ENCODE results near the gene CTSD. TPM values are rescaled to one million over a fixed set of nuclear protein-coding genes. Genes with fewer than 3 reads are reported as not detected.

CTSD gene
- total RNA-seq, 2 experiments from 2014 or later = 140 to 154 TPM

DNA sequence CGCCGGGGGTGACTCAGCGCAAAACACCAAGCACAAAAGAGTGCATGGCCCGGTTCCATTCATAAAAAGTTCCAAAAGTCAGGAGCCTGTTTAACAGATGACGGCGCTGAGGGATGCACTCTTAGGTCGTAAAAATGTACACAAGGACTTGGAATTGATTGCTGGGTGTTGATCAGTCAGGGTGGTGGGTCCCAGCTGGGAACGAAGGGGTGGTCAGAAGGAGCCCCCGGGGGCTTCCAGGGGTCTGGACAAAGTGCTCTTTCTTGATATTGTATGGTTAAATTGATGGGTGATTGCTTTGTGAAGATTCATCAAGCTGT, 34.1 kb downstream of the CTSD start:
- H3K9me3 Mint-ChIP-seq = peaks cover 9% of the 10 kb centered on the region
- H3K4me1 Mint-ChIP-seq = peaks cover 29% of the 10 kb centered on the region
- no peaks in the 10 kb centered on the region for H3K36me3 Mint-ChIP-seq (ENCODE audit: low read depth)
- DNase-seq = no peak
- no peak overlapping the region for H3K27ac Mint-ChIP-seq
- H3K27me3 Mint-ChIP-seq = peaks cover 36% of the 10 kb centered on the region
- CTCF ChIA-PET = no interaction called here
- POLR2A ChIA-PET = no interaction called here
- H3K4me3 Mint-ChIP-seq = no peak overlapping the region

DNA sequence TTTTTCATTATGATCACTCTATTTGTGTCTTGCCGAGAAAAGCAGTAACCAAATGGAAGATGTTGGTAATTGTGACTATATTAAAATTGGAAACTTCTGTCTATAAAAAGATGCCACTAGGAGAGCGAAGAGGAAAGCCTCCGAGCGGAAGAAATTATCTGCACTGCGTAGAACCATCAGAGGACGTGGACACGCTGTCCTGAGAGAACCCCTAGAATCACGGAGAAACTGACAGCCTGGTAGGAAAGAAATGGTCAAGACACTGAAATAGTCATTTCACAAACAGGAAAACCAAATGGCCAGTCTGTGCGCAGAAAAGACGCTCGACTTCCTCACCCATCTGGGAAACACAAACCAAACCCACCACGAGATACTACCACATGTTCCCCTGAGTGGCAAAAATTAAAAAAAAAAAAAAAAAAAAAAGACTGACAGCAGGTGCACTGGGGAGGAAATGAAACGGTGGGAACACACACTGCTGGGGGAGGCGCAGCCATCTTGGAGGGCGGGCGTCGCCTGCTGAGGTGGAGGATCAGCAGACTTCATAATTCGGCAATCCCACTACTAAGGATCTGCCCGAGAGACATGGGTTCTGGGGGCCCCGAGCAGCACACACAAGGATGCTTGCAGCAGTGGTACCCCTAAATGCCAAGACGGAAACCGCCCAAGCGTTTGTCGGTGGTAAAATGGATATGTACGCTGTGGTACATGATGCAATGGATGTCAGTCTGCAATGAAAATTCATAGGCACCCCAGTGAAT, 34.6 kb downstream of the CTSD start:
- Mint-ChIP-seq H3K36me3 (ENCODE audit: low read depth) (no peaks in the 10 kb centered on the region), H3K4me3 (no peak overlapping the region), H3K9me3 (peaks cover 9% of the 10 kb centered on the region), H3K4me1 (peaks cover 26% of the 10 kb centered on the region), H3K27me3 (peaks cover 36% of the 10 kb centered on the region), H3K27ac (no peak overlapping the region)
- no peak for DNase-seq
- ChIA-PET POLR2A (no interaction called here), CTCF (no interaction called here)

DNA sequence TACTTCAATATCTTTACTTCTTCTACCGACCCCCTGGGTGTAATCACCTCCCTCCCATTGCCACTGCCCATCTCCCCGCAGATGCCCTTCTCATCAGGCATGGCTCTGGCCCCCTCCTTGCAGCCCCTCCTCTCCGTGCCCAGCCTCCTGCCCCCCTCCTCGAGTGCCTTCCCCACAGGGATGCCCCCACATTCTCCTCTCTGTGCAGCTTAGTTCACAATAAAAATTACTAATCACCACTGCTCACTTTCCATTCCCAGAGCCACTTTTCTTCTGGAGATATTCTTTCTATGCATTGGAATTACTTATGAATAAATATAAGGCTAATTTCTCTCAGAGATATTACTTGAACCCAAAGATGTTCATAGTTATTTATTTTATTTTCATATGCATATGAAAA, 35.4 kb downstream of the CTSD start:
- POLR2A ChIA-PET = no interaction called here
- Mint-ChIP-seq H3K9me3 (peaks cover 9% of the 10 kb centered on the region), H3K36me3 (ENCODE audit: low read depth) (no peaks in the 10 kb centered on the region), H3K27me3 (peaks cover 39% of the 10 kb centered on the region), H3K4me1 (peaks cover 19% of the 10 kb centered on the region), H3K27ac (no peak overlapping the region), H3K4me3 (no peak overlapping the region)
- no peak for DNase-seq
- CTCF ChIA-PET = interaction anchor here (0.7 kb wide), 1 partner anchor 34 kb away, joined by 3 read pairs; no protein-coding TSS in a partner anchor

DNA sequence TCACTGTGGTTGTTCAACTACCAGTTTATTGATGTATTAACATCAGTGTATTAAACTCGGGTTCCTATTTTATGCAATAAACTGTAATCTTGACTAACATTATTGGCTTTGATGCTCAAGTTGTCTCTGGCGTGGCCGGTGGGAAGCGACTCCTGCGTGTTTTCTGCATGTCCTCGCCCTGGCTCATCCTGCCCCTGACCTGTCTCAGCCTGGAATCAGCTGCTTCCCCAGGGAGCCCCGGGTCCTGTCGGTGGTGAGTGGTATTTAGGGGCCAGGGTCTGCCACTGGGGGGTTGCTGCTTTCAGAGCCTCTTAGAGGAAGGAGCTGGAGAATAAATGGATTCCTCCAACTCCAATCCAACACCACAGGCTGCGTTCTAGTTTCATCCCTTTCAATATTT, 35.9 kb downstream of the CTSD start:
- H3K27ac Mint-ChIP-seq = no peak overlapping the region
- no peaks in the 10 kb centered on the region for H3K36me3 Mint-ChIP-seq (ENCODE audit: low read depth)
- peaks cover 19% of the 10 kb centered on the region for H3K4me1 Mint-ChIP-seq
- H3K4me3 Mint-ChIP-seq = no peak overlapping the region
- no peak for DNase-seq
- ChIA-PET CTCF (interaction anchor here (0.7 kb wide), 1 partner anchor 34 kb away, joined by 3 read pairs; no protein-coding TSS in a partner anchor), POLR2A (no interaction called here)
- peaks cover 9% of the 10 kb centered on the region for H3K9me3 Mint-ChIP-seq
- peaks cover 42% of the 10 kb centered on the region for H3K27me3 Mint-ChIP-seq

DNA sequence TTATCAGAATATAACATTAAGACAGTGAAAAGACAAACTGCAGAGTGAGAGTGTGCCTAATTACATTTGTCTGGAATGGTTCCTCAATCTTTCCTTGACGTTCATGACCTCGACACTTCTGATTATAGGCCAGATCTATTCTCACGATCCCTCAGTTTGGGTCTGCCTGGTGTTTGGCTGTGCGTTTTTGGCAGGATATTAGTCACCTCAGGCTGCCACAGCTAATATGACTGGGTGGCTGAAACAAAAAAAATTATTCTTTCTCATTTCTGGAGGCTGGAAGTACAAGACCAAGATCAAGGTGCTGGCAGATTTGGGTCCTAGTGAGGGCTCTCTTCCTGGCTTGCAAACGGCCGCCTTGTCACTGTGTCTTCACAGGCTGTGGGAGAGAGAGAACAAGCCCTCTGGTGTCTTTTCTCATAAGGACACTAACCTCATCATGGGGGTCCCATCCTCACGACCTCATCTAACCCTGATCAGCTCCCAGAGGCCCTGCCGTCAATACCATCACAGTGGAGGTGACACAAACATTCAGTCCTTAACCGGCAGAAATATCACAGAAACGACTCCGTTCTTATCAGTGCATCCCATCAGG, 36.5 kb downstream of the CTSD start:
- H3K27me3 Mint-ChIP-seq = peaks cover 43% of the 10 kb centered on the region
- ChIA-PET CTCF (no interaction called here), POLR2A (no interaction called here)
- peaks cover 19% of the 10 kb centered on the region for H3K4me1 Mint-ChIP-seq
- DNase-seq = no peak
- no peak overlapping the region for H3K4me3 Mint-ChIP-seq
- H3K36me3 Mint-ChIP-seq (ENCODE audit: low read depth) = no peaks in the 10 kb centered on the region
- peaks cover 9% of the 10 kb centered on the region for H3K9me3 Mint-ChIP-seq
- H3K27ac Mint-ChIP-seq = no peak overlapping the region

DNA sequence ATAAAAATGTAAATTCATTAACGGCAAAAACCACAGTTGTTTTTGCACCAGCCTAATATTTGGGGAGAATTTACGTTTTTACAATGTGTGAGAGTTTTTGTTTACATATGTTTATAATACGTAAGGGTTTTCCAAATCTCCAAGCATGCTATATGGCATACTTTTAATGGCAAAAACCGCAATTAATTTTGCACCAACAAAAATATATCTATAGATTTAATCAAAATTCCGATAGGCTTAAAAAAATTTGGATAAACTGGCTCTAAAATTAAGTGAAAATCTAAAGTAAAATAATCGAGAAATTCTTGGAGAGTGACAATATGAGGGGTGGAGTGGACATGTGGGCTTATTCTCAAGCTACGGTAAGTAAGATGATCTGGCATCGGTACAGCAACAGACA, 43.9 kb downstream of the CTSD start:
- Mint-ChIP-seq H3K27me3 (peaks cover 16% of the 10 kb centered on the region), H3K27ac (no peak overlapping the region), H3K9me3 (no peaks in the 10 kb centered on the region), H3K4me1 (no peaks in the 10 kb centered on the region), H3K36me3 (ENCODE audit: low read depth) (no peaks in the 10 kb centered on the region), H3K4me3 (no peak overlapping the region)
- ChIA-PET CTCF (no interaction called here), POLR2A (no interaction called here)
- DNase-seq = no peak

DNA sequence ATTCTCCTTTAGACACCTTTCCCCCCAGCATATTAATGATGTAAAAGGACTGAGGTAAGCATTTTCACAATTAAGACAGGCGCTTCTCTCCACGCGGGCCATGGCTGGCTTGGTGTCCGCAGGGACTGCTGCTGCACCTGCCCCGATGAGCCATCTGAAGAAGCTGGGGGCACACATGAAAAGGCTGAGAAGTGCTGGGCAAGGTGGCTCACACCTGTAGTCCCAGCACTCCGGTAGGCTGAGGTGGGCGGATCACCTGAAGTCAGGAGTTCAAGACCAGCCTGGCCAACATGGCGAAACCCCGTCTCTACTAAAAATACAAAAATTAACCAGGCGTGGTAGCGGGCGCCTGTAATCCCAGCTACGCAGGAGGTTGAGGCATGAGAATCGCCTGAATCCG, 45.4 kb downstream of the CTSD start:
- CTCF ChIA-PET = no interaction called here
- no peak for DNase-seq
- no peak overlapping the region for H3K27ac Mint-ChIP-seq
- no peak overlapping the region for H3K4me3 Mint-ChIP-seq
- no peaks in the 10 kb centered on the region for H3K36me3 Mint-ChIP-seq (ENCODE audit: low read depth)
- POLR2A ChIA-PET = no interaction called here
- H3K27me3 Mint-ChIP-seq = peaks cover 13% of the 10 kb centered on the region
- no peaks in the 10 kb centered on the region for H3K4me1 Mint-ChIP-seq
- no peaks in the 10 kb centered on the region for H3K9me3 Mint-ChIP-seq

DNA sequence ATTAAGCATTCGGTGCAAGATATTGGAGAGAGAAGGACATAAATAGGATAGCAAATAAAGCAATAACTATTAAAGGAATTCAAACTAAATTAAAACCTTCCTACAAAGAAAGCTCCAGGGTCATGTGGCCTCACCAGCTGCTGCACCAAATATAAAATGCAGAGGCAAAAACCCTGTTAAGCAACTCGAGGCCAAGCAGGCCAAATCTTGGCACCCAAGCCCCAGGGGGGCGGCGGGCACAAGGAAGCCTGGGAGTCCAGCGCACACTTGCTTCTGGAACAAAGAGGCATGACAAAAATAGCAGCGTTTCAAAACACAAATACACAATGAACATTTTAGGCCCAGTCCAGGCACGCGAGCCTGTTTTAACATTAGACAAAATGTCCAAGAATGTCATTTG, 46.0 kb downstream of the CTSD start:
- Mint-ChIP-seq H3K4me3 (no peak overlapping the region), H3K9me3 (no peaks in the 10 kb centered on the region), H3K27ac (no peak overlapping the region), H3K36me3 (ENCODE audit: low read depth) (no peaks in the 10 kb centered on the region), H3K4me1 (no peaks in the 10 kb centered on the region), H3K27me3 (peaks cover 9% of the 10 kb centered on the region)
- no peak for DNase-seq
- ChIA-PET POLR2A (interaction anchor here (0.6 kb wide), 1 partner anchor 19 kb away, joined by 5 read pairs; no protein-coding TSS in a partner anchor), CTCF (interaction anchor here (1.4 to 1.6 kb wide), 2 partner anchors 11 to 65 kb away, joined by 3 to 5 read pairs; no protein-coding TSS in a partner anchor)

DNA sequence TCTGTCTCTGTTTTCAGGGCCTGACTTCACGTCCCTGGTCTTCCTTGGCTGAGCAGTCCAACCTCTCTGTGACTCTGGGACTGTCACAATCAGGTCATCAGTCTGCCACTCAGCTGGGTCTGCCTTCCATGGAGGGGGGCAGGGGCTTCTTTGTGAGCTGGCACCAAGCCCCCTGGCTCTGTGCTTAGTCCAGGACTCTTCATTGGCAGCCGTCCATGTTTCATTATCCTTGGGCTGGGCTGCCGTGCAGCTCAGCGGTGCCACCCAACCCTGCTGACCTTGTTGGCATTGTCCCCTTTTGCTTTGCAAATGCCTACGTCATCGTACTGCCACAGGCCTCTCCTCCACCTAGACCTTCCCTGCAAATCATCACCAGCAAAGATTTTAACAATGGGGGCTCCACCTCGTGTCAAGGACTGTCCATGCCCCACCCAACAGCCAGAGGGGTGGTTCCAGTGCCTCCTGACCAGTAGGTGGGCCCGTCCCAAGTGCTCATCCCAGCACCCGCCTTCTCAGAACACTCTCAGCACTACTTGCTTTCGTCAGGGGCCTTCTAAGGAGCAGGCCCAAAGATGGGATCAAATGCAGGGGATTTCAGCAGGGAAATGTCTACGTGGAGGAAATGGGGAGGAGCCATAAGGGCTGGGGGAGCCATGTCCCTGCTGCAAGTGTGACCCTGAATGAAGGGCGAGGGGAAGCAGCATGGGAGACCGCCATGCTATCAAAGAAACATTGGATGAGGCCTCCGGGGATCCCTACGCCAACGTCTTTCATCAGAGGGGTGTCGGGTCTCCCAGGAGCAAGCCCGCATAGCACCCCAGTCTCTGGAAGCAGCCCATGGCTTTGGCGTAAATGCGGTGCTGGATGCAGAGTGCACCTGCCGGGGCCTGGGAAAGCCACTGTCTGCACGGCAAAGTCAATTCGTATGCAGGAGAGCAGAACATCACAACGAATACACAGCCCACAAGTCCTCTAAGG, 48.5 kb downstream of the CTSD start:
- Mint-ChIP-seq H3K36me3 (ENCODE audit: low read depth) (no peaks in the 10 kb centered on the region), H3K9me3 (no peaks in the 10 kb centered on the region), H3K4me3 (no peak overlapping the region), H3K27me3 (peaks cover 3% of the 10 kb centered on the region), H3K4me1 (no peaks in the 10 kb centered on the region), H3K27ac (no peak overlapping the region)
- ChIA-PET POLR2A (no interaction called here), CTCF (interaction anchor here (1.5 kb wide), 1 partner anchor 21 kb away, joined by 3 read pairs; no protein-coding TSS in a partner anchor)
- no peak for DNase-seq

DNA sequence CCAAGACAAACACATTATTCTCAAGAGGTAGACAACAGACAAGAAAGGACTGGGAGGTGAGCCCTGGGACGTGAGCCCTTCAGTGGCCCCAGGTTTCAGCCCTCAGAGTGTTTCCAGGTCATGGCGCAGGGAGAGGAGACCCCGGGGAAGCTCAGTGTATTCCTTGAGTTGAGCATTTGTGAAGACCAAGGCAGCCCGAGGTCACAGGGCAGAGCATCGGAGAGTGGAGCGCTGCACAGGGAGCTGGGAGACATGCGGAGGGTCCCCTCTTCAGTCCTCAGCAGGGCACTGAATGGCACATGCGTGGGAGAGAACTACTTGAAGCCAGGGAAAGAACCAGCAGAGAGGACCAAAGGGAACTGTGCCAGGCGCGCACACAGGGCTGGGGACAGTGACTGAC, 55.0 kb downstream of the CTSD start:
- CTCF ChIA-PET = interaction anchor here (1.9 kb wide), 1 partner anchor 124 kb away, joined by 5 read pairs; no protein-coding TSS in a partner anchor
- peaks cover 12% of the 10 kb centered on the region for H3K27me3 Mint-ChIP-seq
- POLR2A ChIA-PET = no interaction called here
- H3K36me3 Mint-ChIP-seq (ENCODE audit: low read depth) = no peaks in the 10 kb centered on the region
- DNase-seq = no peak
- H3K4me3 Mint-ChIP-seq = no peak overlapping the region
- peaks cover 17% of the 10 kb centered on the region for H3K4me1 Mint-ChIP-seq
- no peak overlapping the region for H3K27ac Mint-ChIP-seq
- H3K9me3 Mint-ChIP-seq = peaks cover 3% of the 10 kb centered on the region

DNA sequence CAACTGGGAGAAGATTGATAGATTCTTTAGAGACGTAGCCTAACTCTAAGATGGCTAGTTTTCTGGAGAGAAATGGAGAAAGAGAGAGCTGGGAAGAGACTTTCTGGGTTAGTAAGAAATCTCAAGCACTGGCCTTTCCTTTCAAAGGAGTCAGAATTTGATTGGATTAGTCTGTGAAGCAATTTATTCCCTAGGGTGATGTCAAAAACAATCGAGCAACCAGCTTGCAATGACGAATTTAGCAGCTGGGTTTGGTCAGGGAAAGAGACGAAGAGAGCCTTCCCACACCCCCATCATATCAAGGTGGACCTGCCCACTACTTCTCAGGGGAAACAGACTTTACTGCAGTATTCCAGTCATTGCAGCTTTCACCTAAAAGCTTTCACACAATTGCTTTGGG, 56.0 kb downstream of the CTSD start:
- peaks cover 12% of the 10 kb centered on the region for H3K27me3 Mint-ChIP-seq
- no peak for DNase-seq
- H3K36me3 Mint-ChIP-seq (ENCODE audit: low read depth) = no peaks in the 10 kb centered on the region
- H3K4me3 Mint-ChIP-seq = no peak overlapping the region
- ChIA-PET POLR2A (no interaction called here), CTCF (interaction anchor here (1.0 to 2.4 kb wide), 4 partner anchors 14 to 442 kb away, joined by 3 to 11 read pairs (median 4); no protein-coding TSS in a partner anchor)
- no peak overlapping the region for H3K27ac Mint-ChIP-seq
- H3K4me1 Mint-ChIP-seq = peaks cover 17% of the 10 kb centered on the region
- H3K9me3 Mint-ChIP-seq = peaks cover 3% of the 10 kb centered on the region

DNA sequence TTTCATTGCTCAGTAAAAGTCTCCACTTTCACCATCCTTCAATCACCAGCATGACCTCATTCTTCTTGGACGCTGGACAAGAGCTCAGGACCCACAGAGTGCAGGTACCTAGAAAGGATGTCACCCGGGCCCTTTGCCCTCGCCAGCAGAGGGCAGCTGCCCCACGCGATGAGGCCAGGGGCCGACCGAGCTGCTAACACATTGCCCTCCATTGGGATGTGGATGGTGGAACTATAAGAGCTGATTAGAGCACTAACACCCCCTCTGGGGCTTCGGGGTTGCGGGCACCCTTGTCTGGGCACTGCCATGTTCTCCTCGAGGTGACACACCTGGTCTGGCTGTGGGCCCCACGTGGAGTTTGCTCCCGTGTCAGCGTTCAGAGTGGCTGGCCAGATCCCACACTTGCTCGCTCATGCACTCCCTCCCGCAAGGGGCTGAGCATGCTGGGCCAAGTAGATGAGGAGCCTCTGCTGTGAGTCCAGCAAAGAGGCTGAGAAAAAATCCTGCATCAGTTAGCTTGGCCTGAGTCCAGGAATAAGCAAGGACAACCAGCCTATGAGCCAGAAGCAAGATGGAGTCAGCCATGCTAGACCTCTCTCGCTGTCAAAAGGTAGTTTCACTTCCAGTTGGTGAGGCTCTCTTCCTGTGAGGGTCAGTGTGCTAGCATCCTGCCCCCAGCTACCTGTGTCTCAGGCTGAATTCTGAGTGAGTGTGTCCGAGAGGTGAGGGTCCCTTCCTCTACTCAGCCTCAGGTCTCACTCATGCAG, 56.9 kb downstream of the CTSD start:
- Mint-ChIP-seq H3K9me3 (peaks cover 8% of the 10 kb centered on the region), H3K36me3 (ENCODE audit: low read depth) (no peaks in the 10 kb centered on the region), H3K4me3 (no peak overlapping the region), H3K4me1 (peaks cover 17% of the 10 kb centered on the region), H3K27me3 (peaks cover 12% of the 10 kb centered on the region), H3K27ac (peak overlapping the region; percentile 74)
- ChIA-PET CTCF (interaction anchor here (0.5 to 2.4 kb wide), 11 partner anchors 11 to 443 kb away, joined by 3 to 11 read pairs (median 4); no protein-coding TSS in a partner anchor), POLR2A (no interaction called here)
- DNase-seq = no peak
